Heart left ventricle (tissue), 16 donors: ENCODE data around the gene CLHC1. TPM values are rescaled to one million over a fixed set of nuclear protein-coding genes. Genes with fewer than 3 reads are reported as not detected.
A peak's percentile ranks its signal among the peaks of the same experiment; 100 is the strongest.

ENCODE experiments used
- ATAC-seq, 4 donors: fragments of 200-7000 bp; cut with Tn5 transposase; one replicate each; pipeline ENCODE4 v1.9.1; 2020 to 2022; ENCODE audit warnings: moderate library complexity in 4 of 4, mild to moderate bottlenecking in 3 of 4, moderate number of reproducible peaks in 1 of 4
- DNase-seq, 5 donors: peaks; one replicate each; pipeline ENCODE4 v3.0.0-alpha.2; 2020
- H3K27ac ChIP-seq, 12 donors: fragments of 200-600 bp; sonication (generic) in 4 of 12; one replicate each; pipeline versions ENCODE4 v1.5.0 to v1.8.0; 2016 to 2022; ENCODE audit warnings: mild to moderate bottlenecking in 2 of 12
- H3K27me3 ChIP-seq, 9 donors: fragments of 200-600 bp; sonication (generic) in 2 of 9; one replicate each; pipeline versions ENCODE4 v1.5.1 to v1.8.0; 2016 to 2022; ENCODE audit warnings: mild to moderate bottlenecking in 3 of 9
- H3K36me3 ChIP-seq, 9 donors: fragments of 200-600 bp; sonication (generic) in 2 of 9; one replicate each; pipeline versions ENCODE4 v1.5.0 to v1.8.0; 2018 to 2022; ENCODE audit warnings: mild to moderate bottlenecking in 2 of 9
- H3K4me1 ChIP-seq, 12 donors: fragments of 200-600 bp; sonication (generic) in 4 of 12; one replicate each; pipeline versions ENCODE4 v1.5.0 to v1.8.0; 2016 to 2022; ENCODE audit warnings: mild to moderate bottlenecking in 3 of 12
- H3K4me3 ChIP-seq, 12 donors: fragments of 200-600 bp; sonication (generic) in 4 of 12; one replicate each; pipeline versions ENCODE4 v1.5.0 to v1.8.0; 2017 to 2022; ENCODE audit warnings: mild to moderate bottlenecking in 9 of 12, moderate library complexity in 4 of 12
- H3K9me3 ChIP-seq, 12 donors: fragments of 200-600 bp; sonication (generic) in 4 of 12; one replicate each; pipeline versions ENCODE4 v1.5.0 to v1.8.0; 2016 to 2022; ENCODE audit warnings: mild to moderate bottlenecking in 1 of 12
- POLR2A ChIP-seq, 2 donors: fragments of 450-650 bp; IDR thresholded peaks; one replicate each; pipeline ENCODE4 v1.6.1; 2017; ENCODE audit warnings: antibody characterized with exemption in 2 of 2, mild to moderate bottlenecking in 2 of 2, moderate library complexity in 2 of 2
- WGBS, 4 donors: extraction: QIAGEN DNeasy Blood & Tissue Kit in 2 of 4; methylation state at CpG; one replicate each; pipeline versions ENCODE4 v1.1.5 to v1.1.7; 2013 to 2018; 5-methylcytosine and 5-hydroxymethylcytosine counted together
- intact Hi-C, 10 donors: fragments of 100-400 bp; cut with DNase I; formaldehyde crosslinking; loops; one replicate each; pipeline versions ENCODE4 v1.11.1 to v1.14.2; 2022
- polyA plus RNA-seq, 2 donors: library from polyadenylated mRNA; stranded (reverse); fragments of 200-250 nt; gene quantifications; one replicate each; pipeline ENCODE4 v1.2.3, GENCODE V29; 2013
- total RNA-seq, 9 donors: library from RNA; depleted of rRNA in 2 of 9; stranded (reverse); fragments of >200 nt in 2 of 9; fragmentation: NEBNext Ultra II Directional in 3 of 9; extraction: Animal tissue kit (Norgen Biotek cat#: 25700) in 3 of 9; gene quantifications; one replicate each; pipeline versions ENCODE4 v1.1.0 to v1.2.4, GENCODE V29; 2016 to 2023
- TF ChIP-seq, protein P1 (sequence below), 12 donors: fragments of 200-600 bp; sonication (generic) in 4 of 12; IDR thresholded peaks; one replicate each; pipeline versions ENCODE4 v1.5.0 to v1.8.0; 2018 to 2022; ENCODE audit warnings: antibody characterized with exemption in 12 of 12, mild to moderate bottlenecking in 5 of 12
- donor health status: ischemic (EF 13 %, LVEDD 7.1; RV severe dilation, severe dysfunction).
- donor health status: healthy with polysubstance abuse.
- donor health status: DM: no; HTN: yes; CAD: no.
- donor health status: DM: no; HTN: no; CAD: no.
- donor health status: ischemic (EF 25% LVEDD 6.9; RV normal size, moderate dysfunction).
- donor health status: ischemic (EF 25% LVEDD 5.7; RV mildly dilated, moderate dysfunction).
- donor health status: healthy.
- donor health status: DM: yes; HTN: yes; CAD: no.
- donor health status: ischemic (EF 35%, LVEDD 5.7; RV mildly dilated, moderate dysfunction).
- donor health status: nonischemic (EF 11% LVEDD 7.7; RV severe dilation, severe dysfunction).
- donor health status: DM: yes; HTN: yes; CAD: no.
- donor health status: PGD.
- donor health status: ischemic (EF 29% LVEDD 5.4; RV normal size, mild dysfunction).
- donor health status: nonischemic (EF 23%, LVEDD 6.1; RV moderate dilation, normal function).

Gene CLHC1
- total and polyA plus RNA-seq, 11 donors, result 2.3 to 10.6 (median 4.4) TPM

DNA sequence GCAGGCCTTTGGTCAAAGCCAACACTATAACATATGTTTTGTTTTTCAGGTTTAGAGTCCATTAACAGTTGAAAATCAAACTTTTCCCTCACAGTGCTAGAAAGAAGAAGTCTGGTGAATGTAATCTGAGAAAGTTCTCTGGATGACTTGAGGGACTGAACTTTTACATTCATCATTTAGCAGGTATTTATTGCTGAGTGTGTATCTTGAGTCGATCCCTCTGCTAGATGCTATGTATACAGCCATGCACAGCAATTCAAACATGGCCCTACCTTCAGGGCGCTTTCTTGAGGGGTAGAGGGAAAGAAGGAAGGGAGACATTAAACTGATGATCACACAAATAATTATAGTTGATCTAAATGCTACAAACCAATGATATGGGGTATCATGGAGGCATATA lies 89.6 kb downstream of the CLHC1 start:
- Histone ChIP-seq H3K27me3 (no peaks in the 10 kb centered on the region), H3K4me1 (peaks cover 0 to 14% (median 0%) of the 10 kb centered on the region in 12 donors), H3K4me3 (no peak overlapping the region), H3K36me3 (no peaks in the 10 kb centered on the region), H3K9me3 (no peaks in the 10 kb centered on the region), H3K27ac (no peak overlapping the region)
- intact Hi-C loops, result no loop called here
- no peak for TF ChIP-seq POLR2A (IDR thresholded peaks at IDR 0.05)
- TF ChIP-seq, protein P1, sequence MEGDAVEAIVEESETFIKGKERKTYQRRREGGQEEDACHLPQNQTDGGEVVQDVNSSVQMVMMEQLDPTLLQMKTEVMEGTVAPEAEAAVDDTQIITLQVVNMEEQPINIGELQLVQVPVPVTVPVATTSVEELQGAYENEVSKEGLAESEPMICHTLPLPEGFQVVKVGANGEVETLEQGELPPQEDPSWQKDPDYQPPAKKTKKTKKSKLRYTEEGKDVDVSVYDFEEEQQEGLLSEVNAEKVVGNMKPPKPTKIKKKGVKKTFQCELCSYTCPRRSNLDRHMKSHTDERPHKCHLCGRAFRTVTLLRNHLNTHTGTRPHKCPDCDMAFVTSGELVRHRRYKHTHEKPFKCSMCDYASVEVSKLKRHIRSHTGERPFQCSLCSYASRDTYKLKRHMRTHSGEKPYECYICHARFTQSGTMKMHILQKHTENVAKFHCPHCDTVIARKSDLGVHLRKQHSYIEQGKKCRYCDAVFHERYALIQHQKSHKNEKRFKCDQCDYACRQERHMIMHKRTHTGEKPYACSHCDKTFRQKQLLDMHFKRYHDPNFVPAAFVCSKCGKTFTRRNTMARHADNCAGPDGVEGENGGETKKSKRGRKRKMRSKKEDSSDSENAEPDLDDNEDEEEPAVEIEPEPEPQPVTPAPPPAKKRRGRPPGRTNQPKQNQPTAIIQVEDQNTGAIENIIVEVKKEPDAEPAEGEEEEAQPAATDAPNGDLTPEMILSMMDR (IDR thresholded peaks at IDR 0.05), result no peak
- 96 to 100% (median 97%) methylated on average over 2 of the region's 2 CpGs for WGBS, 4 donors
- DNase-seq, result no peak
- no peak for ATAC-seq

DNA sequence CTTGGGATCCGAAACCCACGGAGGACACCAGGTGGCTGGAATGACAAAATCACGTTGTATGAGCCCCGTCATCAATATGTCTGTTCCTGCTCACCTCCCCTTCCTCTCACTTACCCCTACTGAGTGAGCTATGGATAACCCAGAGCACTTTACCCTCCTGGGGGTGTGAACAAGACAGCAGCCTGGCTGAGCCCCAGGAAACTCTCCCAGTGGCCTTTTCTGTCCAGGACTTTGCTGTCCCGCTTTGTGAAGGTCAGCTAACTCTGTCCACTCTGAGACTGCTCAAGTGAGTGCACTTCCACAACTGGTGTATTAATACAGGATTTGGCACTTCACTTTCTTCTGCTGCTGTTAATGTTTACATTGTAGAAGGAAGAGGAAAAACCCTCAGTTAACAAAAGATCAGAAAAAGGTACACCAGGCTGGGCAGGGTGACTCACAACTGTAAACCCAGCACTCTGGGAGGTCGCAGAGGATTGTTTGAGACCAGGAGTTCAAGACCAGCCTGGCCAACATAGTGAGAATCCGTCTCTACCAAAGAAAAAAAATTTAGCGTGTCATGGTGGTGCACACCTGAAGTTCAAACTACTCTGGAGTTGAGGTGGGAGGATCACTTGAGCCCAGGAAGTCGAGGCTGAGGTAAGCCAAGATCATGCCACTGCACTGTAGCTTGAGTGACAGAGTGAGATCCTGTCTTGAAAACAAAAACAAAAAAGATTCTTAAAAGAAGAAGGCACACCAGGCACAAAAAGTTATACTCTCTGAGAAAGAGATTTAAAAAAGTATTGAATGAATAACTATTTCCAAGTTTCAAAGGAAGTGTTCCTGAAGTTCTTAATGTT lies 90.3 kb downstream of the CLHC1 start:
- intact Hi-C loops, result no loop called here
- 79 to 85% (median 83%) methylated on average over 9 of the region's 9 CpGs for WGBS, 4 donors

DNA sequence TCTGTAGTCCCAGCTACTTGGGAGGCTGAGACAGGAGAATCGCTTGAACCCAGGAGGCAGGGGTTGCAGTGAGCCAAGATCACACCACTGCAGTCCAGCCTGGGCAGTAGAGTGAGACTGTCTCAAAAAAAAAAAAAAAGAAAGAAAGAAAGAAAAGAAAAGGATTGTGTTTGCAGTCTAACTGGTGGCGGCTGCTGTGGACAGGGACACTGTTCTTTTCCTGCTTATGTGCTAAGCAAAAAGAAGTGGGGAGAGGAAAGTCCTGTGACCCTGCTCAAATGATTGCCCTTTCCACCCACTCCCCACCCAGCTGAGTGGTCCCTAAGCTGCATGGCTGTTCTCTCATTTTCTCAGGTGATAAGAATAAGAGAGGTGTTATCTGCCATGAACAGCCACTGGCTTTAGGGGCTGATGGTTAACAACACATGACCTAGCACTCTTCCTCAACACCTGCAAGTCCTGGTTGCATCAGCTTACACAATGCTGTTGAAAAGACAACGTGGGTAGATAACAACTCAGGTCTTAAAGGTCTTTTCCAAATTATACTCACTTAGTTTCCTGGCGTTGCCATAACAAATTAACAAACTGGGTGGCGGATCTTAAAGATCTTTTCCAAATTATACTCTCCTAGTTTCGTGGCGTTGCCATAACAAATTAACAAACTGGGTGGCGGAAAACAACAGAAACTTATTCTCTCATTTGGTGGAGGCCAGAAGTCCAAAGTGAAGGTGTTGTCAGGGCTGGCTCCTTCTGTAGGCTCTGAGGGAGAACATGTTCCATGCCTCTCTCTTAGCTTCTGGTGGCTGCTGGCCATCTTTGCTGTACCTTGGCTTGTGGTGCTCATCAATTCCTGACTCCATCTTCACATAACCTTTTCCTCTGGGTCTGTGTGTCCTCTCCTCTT lies 91.5 kb downstream of the CLHC1 start:
- H3K9me3 ChIP-seq, result no peaks in the 10 kb centered on the region
- no peak overlapping the region for H3K4me3 ChIP-seq
- H3K27ac ChIP-seq, result no peak overlapping the region
- DNase-seq (no peak), ATAC-seq (no peak)
- intact Hi-C loops, result no loop called here
- peaks cover 0 to 31% (median 0%) of the 10 kb centered on the region in 12 donors for H3K4me1 ChIP-seq
- H3K36me3 ChIP-seq, result no peaks in the 10 kb centered on the region
- 88 to 92% (median 89%) methylated on average over 8 of the region's 8 CpGs for WGBS, 4 donors
- TF ChIP-seq POLR2A (IDR thresholded peaks at IDR 0.05), result no peak
- TF ChIP-seq, protein P1 (IDR thresholded peaks at IDR 0.05), result no peak
- no peaks in the 10 kb centered on the region for H3K27me3 ChIP-seq

More for the DNA sequence above, 90.3 kb downstream of the CLHC1 start:
- Histone ChIP-seq H3K4me3 (no peak overlapping the region), H3K27me3 (no peaks in the 10 kb centered on the region), H3K9me3 (no peaks in the 10 kb centered on the region), H3K4me1 (peaks cover 0 to 22% (median 0%) of the 10 kb centered on the region in 12 donors), H3K36me3 (no peaks in the 10 kb centered on the region), H3K27ac (no peak overlapping the region)
- no peak for TF ChIP-seq POLR2A (IDR thresholded peaks at IDR 0.05)
- TF ChIP-seq, protein P1 (IDR thresholded peaks at IDR 0.05), result no peak
- ATAC-seq (peak in 1 of 4 donors; percentile 70), DNase-seq (no peak)

DNA sequence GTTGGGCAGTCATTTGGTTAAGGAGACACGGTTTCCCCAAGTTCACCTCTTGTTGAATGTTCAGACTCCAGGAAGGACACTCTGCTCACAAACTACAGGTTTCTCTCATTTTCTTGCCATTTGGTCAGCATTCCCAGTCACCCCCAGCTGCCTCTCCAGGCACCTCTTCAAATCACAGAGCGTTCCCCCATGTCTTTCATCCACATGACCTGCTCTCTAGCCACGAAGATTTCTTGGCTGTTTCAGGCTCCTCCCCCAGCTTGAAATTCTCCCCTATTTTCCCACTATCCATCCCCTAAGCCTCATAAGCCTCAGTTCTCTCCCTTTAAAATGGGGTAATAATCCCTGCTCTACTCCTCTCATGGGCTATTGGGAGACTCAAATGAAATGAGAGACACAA lies 92.8 kb downstream of the CLHC1 start:
- intact Hi-C loops, result loop anchor here in 1 of 10 donors (10.0 kb wide), 1 partner anchor 55 kb away; no protein-coding TSS in a partner anchor
- ATAC-seq, result no peak
- TF ChIP-seq, protein P1 (IDR thresholded peaks at IDR 0.05), result no peak
- no peak for TF ChIP-seq POLR2A (IDR thresholded peaks at IDR 0.05)
- no peak for DNase-seq
- peaks cover 0 to 39% (median 1%) of the 10 kb centered on the region in 12 donors for H3K4me1 ChIP-seq
- H3K4me3 ChIP-seq, result no peak overlapping the region
- H3K9me3 ChIP-seq, result no peaks in the 10 kb centered on the region
- H3K36me3 ChIP-seq, result no peaks in the 10 kb centered on the region
- H3K27ac ChIP-seq, result no peak overlapping the region
- WGBS, 4 donors, result 89 to 95% (median 91%) methylated on average over 3 of the region's 3 CpGs
- no peaks in the 10 kb centered on the region for H3K27me3 ChIP-seq
